ENCODE measurements around the gene TOP1. TPM values are rescaled to one million over a fixed set of nuclear protein-coding genes. Genes with fewer than 3 reads are reported as not detected.
"Not testable (repeated sequence)": the region's sequence is repeated elsewhere in the genome, so short reads cannot be mapped to it uniquely, and the experiment has no call there.

Gene TOP1
- total RNA-seq, 1 experiment from 2014 or later = 26.7 TPM

DNA sequence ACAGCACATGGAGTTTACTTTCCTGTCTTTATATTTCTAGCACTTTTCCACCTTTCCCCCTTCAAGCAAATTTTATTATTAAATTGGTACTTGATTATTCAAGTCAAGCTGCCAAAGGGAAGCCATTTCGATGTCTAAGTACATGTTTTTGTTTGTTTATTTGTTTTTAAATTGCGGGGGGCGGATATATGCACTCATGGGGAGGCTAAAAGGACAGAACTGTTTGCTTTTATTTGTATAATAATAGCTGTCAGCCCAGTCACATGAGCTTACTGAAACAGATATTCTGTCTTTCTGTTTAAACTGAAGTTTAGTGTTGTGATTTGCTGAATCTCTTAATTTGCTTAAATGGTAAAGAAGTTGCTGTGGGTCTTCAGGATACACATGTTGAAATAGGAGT lies 59.2 kb downstream of the TOP1 start:
- DNase-seq (ENCODE audit: low read depth) = no peak

DNA sequence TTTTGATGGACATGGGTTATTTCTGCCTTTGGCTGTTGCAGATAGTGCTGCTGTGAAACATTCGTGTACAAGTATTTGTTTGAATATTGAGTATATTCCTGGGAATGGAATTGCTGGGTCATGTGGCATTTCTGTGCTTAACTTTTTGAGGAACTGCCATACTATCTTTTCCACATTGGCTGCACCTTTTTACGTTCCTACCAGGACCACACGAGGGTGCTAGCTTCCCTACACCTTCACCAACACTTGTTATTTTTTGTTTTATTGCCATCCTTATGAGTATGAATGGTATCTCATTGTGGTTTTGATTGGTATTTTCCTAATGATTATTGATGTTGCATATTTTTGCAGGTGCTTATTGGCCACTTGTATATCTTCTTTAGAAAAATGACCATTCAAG lies 60.9 kb downstream of the TOP1 start:
- DNase-seq (ENCODE audit: low read depth) = no peak

DNA sequence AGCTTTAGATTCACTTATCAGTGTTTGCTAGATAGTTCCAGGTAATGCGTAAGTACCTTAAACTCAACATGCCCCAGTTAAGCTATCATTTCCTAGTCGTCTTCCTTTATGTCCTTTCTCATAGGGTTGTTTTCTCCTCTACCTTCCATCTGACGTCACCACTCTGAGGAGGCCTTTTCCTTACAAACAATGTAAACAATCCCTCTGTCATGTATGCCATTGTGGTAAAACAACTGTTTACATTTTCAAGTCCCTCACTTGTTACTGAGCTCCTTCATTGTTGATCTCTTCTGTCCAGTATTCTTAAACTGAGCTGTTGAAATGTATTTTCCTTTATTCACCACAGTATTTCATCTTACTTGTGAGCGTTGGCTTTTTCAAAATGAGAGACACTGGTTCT lies 63.3 kb downstream of the TOP1 start:
- no peak for DNase-seq (ENCODE audit: low read depth)

DNA sequence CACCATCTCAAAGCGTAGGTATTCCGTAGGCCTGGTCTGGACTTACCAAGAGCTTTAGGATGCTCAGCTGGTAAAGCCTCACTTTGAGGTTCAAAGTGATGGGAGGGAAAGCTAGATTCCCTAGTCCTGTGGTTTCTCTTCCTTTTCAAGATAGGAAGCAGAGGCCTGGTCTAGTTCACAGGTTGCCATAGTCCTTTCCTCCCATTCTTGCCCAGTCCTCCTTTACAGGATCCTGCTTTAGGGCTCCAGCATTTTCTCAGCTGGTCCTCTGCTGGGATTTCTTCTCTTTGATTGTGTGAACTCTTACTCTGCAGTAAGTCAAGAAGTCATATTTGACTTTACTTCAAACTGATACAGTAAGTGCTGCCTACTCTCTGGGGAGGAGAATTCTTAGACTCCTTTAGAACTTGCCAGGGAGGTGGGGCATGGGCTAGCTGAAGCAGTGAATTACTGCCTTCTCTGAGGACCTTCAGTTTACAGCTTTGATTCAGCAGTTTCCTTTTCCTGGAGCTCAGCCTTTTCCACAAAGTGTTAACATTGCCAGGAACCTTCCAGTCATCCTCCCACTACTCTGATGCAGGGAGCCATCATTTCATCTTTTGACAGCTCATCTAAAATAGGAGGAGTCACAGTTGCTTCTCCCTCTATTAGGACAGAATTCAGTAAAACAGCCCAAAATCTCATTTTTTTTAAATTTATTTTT lies 65.9 kb downstream of the TOP1 start:
- DNase-seq (ENCODE audit: low read depth) = no peak

DNA sequence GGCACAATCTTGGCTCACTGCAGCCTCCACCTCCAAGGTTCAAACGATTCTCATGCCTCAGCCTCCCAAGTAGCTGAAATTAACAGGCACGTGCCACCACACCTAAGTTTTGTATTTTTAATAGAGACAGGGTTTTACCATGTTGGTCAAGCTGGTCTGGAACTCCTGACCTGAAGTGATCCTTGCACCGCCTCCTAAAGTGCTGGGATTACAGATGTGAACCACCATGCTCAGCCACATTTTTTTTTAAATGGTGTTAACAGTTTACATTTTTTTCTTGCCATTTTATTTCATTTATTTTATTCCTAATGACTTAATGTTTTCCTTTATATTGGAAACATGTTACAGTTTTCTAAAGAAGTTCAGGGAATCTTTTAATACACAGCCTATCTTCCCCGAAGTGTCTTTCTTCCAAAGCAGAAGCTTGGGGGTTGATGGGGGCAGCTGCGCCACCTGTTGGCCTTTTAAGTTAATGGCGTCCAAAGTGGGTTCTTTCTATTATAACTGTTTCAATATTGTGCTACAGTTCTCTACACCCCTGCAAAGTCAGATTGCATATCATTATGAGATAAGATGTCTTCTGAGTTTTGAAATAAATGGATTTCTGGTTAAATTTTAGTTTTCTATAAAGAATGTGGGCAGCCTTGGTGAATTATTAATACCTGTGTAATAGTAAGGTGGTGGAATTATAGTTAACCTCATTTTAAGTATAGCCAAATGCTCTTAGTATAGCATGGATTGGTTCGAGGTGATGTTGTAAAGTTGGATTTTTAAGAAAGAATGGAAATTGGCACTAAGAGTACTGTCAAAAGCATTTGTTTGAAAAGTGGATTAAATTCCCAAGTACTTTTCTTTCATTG lies 66.7 kb downstream of the TOP1 start:
- DNase-seq (ENCODE audit: low read depth) = peak; percentile 56

DNA sequence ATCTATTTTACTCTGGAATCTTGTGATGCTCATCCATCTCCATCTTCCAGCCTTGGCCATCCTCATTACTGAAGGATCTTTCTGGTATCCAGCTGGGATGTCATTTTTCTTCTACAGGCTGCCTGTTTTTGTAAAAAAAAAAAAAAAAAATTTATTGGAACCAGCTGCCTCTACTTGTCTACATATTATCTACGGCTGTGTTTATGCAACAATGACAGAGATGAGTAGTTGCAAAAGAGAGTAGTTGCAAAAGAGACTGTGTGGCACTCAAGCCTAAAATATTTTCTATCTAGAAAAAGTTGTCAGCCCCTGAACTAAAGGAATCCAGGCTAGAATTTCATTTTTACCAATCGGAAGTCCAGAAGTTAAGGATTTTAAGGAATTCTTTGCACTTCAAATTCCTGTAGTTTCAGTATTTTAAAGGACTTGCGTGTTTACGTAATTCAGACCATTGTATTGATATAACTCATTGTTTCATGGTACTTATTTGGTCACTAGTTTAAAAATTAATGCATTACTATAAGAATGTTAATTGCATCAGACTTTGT lies 70.2 kb downstream of the TOP1 start:
- no peak for DNase-seq (ENCODE audit: low read depth)

DNA sequence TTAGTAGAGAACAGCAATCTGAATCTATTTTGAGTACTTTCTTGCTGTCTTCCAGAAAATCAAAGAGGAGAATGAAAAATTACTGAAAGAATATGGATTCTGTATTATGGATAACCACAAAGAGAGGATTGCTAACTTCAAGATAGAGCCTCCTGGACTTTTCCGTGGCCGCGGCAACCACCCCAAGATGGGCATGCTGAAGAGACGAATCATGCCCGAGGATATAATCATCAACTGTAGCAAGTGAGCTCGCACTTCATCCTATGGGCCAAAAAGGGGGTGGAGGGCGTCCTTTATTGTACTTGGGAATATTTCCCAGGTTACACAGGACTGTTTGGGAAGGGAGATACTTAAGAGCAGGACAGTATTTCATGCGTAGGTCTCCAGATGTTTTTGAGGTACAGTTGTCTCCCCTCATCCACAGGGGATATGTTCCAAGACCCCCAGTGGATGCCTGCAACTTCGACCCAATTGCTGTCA lies 71.4 kb downstream of the TOP1 start:
- DNase-seq (ENCODE audit: low read depth) = no peak

DNA sequence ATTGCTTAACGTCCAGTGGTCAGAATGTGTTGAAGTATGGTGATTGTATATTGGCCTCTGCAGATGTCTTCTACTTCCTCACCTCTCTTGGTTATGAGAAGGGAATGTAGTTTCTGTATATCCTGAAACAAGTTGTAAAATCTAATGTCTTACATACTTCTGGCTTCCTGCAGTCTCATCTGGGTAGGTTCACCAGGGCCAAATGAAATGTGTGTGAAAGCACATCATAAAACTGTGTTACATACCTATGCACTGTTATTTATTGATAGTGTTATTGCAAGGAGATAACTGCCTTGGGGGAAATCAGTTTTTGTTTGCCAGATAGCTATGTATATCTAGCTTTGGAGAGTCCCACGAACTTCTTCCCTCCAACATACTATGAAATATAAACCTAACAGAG lies 73.0 kb downstream of the TOP1 start:
- DNase-seq (ENCODE audit: low read depth) = no peak

DNA sequence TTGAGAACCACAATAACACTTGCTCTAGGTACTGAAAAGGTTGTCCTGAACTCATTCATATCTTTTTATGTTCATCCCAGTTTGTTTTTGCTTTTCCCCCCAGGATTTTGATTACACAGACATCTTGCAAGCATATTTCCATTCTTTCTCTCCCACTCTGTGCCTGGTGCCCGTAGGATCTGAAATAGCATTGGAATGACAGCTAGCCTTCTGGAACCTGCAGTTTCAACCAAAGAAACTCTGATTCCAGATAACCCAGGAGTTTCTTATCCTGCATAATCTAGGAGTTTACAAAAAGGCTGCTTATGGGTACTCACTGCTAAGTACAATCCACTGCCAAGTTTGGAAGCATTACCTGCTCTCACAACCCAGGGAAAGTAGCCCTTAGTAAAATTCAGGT lies 79.9 kb downstream of the TOP1 start:
- no peak for DNase-seq (ENCODE audit: low read depth)

DNA sequence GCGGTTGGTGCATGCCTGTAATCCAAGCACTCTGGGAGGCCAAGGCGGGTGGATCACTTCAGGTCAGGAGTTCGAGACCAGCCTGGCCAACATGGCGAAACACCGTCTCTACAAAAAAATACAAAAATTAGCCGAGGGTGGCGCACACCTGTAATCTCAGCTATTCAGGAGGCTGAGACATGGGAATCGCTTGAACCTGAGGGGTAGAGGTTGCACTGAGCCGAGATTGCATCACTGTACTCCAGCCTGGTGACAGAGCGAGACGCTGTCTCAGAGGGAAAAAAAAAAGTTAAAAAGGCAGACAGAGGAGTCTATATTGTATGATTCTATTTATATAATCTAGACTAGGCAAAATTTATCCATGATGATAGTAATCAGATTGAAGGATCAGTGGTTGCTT lies 81.4 kb downstream of the TOP1 start:
- no peak for DNase-seq (ENCODE audit: low read depth)

DNA sequence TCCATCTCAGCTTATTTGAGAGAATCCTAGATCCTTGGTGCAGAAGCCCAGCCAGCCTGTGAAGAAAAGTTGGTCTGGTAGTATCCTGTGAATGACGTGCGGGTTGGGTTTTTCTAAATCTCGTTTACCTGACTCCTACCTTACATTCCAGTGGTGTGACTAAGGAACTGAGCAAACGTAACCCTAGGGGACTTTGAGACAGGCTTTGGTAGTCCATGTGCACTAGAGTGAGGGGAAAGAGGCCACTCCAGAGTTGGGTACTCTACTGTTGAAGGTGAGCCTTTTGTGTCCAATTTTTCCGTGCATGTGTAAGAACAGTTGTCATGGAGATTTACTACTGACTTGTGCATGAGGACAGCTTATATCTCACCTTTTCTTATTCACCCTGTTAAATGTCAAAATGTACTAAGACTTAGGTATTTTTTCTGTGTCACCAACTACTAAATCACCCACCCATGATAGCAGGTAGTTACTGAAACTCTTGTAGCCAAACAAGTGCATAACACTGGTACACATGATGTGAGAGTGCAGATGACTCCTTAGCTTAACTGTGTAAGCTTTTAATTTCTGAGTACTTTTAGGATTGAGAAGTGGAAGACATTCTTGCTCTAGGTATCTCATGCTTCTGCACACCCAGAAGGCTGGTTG lies 82.4 kb downstream of the TOP1 start:
- DNase-seq (ENCODE audit: low read depth) = no peak

DNA sequence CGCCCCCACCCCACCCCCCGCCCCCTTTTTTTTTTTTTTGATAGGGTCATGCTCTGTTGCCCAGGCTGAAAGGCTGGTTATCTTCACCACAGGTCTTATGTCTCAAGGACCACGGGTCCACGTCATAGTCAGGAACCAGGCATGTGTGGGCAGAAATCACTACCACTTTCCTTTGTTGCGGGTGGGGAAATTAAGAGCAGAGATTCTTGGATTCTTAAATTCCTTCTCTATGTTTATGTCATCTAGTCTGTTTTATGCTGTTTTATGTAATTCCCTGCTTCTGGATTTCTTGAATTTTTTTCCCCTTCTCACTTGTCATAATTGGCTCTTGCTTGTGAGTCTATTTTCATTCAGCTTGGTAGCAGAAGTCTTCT lies 82.9 kb downstream of the TOP1 start:
- DNase-seq (ENCODE audit: low read depth) = no peak

DNA sequence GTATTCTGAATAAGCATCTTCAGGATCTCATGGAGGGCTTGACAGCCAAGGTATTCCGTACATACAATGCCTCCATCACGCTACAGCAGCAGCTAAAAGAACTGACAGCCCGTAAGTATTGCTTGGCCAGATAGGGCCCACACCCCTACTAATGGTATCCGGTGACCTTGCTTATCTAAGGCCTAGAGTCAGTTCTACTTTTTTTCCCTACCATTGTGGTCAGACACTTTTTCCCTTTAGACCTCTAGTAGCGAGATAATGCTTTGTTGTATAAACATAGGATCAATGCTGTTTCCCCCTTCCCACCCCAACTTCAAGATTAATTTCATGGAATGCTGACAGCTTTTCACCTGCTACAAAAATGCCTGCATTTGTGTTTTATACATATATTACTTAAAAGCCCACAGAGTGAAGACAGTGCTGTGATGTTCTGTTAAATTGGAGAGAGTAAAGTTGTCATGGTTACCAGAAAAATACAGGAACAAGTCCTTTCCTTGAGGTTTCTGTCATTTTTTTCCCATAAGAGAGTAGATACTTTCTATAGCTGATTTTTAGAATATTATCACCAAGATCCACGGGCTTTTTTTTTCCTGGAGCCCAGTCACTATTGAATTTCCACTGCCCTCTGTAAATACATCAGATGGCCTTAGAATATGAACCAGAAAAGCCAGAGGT lies 87.8 kb downstream of the TOP1 start:
- DNase-seq (ENCODE audit: low read depth) = no peak

DNA sequence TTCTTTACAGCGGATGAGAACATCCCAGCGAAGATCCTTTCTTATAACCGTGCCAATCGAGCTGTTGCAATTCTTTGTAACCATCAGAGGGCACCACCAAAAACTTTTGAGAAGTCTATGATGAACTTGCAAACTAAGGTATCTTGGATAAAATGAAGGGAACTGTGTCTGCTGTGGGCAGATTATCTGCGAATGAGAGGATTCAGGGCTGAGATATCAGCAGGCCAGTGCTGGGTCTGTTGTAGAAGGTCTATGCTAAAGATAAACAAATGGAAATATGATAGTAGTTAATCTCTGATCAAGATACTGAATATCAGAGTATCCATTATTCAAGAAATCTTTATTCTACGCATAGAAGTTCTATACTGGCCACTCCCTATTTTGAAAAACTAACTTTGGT lies 89.5 kb downstream of the TOP1 start:
- DNase-seq (ENCODE audit: low read depth) = not testable (repeated sequence)

DNA sequence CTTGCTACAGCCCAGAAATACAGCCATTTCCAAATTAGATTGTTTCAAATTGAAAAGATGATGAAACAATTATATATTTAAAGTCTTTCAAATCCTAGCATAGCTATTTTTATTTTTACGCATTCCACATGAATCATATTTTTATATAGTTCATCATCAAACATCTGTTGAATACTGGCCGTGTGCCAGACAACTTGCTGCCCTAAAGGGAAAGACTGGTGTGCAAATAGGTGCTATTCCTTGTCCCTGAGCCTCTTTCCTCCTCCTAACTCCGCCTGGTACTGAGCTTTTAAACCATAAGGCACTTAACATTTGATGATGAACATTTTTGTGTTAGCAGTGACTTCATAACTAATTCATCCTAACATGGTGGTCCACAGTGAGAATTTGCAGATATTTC lies 90.0 kb downstream of the TOP1 start:
- no peak for DNase-seq (ENCODE audit: low read depth)

DNA sequence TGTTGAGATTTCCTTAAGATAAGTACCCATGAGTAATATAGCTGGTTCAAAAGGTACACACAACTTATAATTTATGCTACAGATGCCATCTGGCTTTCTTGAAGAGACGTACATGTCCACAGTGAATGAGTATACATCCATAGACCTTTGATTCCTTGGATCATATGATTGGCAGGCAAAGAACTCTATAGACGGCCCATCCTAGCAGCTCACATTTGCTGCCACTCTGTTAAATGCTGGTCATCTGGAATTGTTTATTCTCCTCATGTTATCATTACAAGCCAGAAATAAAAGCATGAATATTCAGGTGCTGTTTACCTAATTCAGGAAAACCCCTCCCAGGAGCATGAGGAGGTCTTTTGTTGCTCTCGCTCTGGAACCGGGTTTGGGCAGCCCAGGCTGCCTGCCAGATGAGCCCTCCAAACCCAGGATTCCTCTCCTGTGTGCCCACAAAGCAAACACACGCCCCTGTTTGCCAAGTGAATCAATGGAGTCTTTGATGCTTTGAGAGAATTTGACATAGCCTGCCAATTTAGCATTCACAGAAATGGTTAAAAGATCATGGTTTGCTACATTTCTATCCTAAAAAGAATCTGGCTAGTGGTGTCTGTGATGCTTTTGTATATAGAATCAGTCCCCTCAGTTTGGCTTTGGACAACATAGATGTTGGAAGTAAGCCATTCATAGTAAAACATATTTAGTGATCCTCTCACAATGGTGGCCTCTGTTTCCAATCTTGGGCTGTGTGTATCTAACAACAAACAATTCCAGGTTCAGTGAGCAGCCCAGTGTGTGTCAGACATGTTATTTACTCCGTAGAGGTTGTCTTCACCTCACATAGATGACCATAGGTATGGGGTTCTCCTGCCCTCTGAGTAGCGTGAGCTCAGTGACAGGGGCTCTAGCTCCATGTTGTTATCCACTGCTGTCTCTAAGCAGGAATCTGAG lies 91.3 kb downstream of the TOP1 start:
- DNase-seq (ENCODE audit: low read depth) = no peak

DNA sequence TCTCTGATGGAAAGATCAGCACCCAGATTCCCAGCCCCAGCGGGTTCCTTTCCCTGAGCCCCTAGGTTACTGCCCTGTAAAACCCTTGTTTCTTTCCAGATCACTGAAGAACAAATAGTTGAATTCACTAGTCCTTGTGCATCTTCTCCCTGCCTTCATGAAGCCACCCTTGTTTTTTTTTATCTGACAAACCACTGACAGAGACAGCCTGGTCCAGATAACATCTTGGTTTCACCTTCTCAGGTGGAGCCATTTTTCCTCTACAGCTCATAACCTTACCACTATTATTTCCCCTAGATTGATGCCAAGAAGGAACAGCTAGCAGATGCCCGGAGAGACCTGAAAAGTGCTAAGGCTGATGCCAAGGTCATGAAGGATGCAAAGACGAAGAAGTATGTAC lies 92.8 kb downstream of the TOP1 start:
- DNase-seq (ENCODE audit: low read depth) = no peak

DNA sequence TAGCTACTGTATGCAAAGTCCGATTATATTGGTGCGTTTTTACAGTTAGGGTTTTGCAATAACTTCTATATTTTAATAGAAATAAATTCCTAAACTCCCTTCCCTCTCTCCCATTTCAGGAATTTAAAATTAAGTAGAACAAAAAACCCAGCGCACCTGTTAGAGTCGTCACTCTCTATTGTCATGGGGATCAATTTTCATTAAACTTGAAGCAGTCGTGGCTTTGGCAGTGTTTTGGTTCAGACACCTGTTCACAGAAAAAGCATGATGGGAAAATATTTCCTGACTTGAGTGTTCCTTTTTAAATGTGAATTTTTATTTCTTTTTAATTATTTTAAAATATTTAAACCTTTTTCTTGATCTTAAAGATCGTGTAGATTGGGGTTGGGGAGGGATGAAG lies 95.0 kb downstream of the TOP1 start:
- DNase-seq (ENCODE audit: low read depth) = no peak

DNA sequence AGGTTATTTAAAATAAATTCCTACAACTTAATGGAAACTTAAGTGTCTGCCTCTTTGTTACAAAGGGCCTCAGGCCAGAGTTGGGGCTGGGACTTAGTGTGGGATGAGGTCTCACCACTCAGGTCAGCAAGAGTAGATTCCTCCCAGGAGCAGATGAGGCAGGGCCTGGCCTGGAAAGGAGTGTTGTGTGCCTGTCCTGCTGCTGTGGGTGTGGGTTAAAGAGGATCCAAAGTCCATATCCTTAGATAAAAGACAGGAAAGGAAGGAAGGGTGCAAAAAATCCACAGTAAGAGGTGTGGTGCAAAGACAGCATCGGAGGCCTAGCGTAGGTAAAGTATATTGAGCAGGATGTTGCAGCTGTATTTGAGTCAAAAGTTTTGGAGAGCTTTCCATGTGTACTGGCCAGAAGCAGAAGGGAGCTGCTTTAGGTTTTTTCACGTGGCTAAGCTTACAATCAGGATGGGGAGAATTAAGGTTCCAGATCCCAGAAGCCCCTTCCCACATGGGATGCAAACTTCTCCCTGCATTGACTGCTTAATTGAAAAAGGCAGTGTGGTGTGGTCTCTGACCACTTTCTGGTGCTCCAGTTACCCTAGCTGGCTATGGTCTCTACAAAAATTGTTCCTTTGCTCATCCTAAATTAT lies 96.0 kb downstream of the TOP1 start:
- DNase-seq (ENCODE audit: low read depth) = no peak

Measured in HT1080 (cell line).